ENCODE measurements around the gene PLCB4. TPM values are rescaled to one million over a fixed set of nuclear protein-coding genes. Genes with fewer than 3 reads are reported as not detected.

Gene PLCB4
- total and polyA plus RNA-seq, 2 experiments from 2014 or later = 6.5 to 16.1 TPM

DNA sequence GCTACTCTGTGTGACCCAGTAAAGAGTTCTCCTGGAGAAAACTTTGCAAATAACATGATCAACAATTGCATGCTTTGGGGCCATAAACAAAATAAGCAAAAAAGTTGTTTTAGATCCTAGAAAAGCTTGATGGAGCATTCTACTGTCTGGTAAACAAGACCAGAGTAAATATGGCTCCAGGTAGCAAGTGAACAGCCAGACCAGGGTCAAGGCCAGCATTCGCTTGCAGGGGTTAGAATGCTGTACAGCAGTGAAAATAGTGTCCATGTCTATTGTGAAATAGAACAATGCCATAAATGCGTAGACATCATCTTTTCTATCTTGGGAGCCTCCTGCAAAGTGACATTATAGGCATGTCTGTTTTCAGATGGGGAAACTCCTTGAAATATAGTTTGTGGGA is 216.7 kb downstream of the PLCB4 start:
- Histone ChIP-seq H3K27ac (ENCODE audit: low read depth) (no peak overlapping the region), H4K20me1 (replicated peaks; ENCODE audit: insufficient read depth) (no peaks in the 10 kb centered on the region), H3K36me3 (ENCODE audit: insufficient read depth) (no peaks in the 10 kb centered on the region), H3K4me1 (ENCODE audit: insufficient read depth) (no peaks in the 10 kb centered on the region), H2AFZ (no peak overlapping the region), H3K79me2 (replicated peaks; ENCODE audit: insufficient read depth) (no peaks in the 10 kb centered on the region), H3K27me3 (ENCODE audit: insufficient read depth) (no peaks in the 10 kb centered on the region), H3K4me3 (no peak overlapping the region), H3F3A (replicated peaks; ENCODE audit: low read depth) (no peaks in the 10 kb centered on the region), H3K9me2 (ENCODE audit: insufficient read depth) (no peaks in the 10 kb centered on the region), H3K4me2 (no peak overlapping the region)
- no peaks in the 10 kb centered on the region for H3K36me3 Mint-ChIP-seq (ENCODE audit: low read depth)
- no peaks in the 10 kb centered on the region for H3K4me1 Mint-ChIP-seq
- H3K27me3 Mint-ChIP-seq (ENCODE audit: insufficient read depth, low read depth, poor library complexity) = no peaks in the 10 kb centered on the region
- H3K9me3 Mint-ChIP-seq = no peaks in the 10 kb centered on the region; the same call in 2 of the 3 replicates
- ATAC-seq (no peak), DNase-seq (ENCODE audit: low spot score) (no peak)
- no peak overlapping the region for H3K27ac Mint-ChIP-seq
- no peak overlapping the region for H3K4me3 Mint-ChIP-seq
- TF ChIP-seq ZNF331 (CRISPR knock-in tag; IDR thresholded peaks at IDR 0.05; ENCODE audit: low read depth) = no peak
- TF ChIP-seq EZH2phosphoT487 (IDR thresholded peaks at IDR 0.05; ENCODE audit: unreplicated experiment) = no peak
- TF ChIP-seq, protein P1, sequence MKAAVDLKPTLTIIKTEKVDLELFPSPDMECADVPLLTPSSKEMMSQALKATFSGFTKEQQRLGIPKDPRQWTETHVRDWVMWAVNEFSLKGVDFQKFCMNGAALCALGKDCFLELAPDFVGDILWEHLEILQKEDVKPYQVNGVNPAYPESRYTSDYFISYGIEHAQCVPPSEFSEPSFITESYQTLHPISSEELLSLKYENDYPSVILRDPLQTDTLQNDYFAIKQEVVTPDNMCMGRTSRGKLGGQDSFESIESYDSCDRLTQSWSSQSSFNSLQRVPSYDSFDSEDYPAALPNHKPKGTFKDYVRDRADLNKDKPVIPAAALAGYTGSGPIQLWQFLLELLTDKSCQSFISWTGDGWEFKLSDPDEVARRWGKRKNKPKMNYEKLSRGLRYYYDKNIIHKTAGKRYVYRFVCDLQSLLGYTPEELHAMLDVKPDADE (IDR thresholded peaks at IDR 0.05) = no peak
- TF ChIP-seq EZH2 (IDR thresholded peaks at IDR 0.05; ENCODE audit: low read depth, unreplicated experiment) = no peak
- TF ChIP-seq, protein P2, sequence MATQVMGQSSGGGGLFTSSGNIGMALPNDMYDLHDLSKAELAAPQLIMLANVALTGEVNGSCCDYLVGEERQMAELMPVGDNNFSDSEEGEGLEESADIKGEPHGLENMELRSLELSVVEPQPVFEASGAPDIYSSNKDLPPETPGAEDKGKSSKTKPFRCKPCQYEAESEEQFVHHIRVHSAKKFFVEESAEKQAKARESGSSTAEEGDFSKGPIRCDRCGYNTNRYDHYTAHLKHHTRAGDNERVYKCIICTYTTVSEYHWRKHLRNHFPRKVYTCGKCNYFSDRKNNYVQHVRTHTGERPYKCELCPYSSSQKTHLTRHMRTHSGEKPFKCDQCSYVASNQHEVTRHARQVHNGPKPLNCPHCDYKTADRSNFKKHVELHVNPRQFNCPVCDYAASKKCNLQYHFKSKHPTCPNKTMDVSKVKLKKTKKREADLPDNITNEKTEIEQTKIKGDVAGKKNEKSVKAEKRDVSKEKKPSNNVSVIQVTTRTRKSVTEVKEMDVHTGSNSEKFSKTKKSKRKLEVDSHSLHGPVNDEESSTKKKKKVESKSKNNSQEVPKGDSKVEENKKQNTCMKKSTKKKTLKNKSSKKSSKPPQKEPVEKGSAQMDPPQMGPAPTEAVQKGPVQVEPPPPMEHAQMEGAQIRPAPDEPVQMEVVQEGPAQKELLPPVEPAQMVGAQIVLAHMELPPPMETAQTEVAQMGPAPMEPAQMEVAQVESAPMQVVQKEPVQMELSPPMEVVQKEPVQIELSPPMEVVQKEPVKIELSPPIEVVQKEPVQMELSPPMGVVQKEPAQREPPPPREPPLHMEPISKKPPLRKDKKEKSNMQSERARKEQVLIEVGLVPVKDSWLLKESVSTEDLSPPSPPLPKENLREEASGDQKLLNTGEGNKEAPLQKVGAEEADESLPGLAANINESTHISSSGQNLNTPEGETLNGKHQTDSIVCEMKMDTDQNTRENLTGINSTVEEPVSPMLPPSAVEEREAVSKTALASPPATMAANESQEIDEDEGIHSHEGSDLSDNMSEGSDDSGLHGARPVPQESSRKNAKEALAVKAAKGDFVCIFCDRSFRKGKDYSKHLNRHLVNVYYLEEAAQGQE (IDR thresholded peaks at IDR 0.05; ENCODE audit: unreplicated experiment) = no peak
- no peak for TF ChIP-seq JUNB (IDR thresholded peaks at IDR 0.05; ENCODE audit: unreplicated experiment)
- TF ChIP-seq, protein P3, sequence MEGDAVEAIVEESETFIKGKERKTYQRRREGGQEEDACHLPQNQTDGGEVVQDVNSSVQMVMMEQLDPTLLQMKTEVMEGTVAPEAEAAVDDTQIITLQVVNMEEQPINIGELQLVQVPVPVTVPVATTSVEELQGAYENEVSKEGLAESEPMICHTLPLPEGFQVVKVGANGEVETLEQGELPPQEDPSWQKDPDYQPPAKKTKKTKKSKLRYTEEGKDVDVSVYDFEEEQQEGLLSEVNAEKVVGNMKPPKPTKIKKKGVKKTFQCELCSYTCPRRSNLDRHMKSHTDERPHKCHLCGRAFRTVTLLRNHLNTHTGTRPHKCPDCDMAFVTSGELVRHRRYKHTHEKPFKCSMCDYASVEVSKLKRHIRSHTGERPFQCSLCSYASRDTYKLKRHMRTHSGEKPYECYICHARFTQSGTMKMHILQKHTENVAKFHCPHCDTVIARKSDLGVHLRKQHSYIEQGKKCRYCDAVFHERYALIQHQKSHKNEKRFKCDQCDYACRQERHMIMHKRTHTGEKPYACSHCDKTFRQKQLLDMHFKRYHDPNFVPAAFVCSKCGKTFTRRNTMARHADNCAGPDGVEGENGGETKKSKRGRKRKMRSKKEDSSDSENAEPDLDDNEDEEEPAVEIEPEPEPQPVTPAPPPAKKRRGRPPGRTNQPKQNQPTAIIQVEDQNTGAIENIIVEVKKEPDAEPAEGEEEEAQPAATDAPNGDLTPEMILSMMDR (conservative IDR thresholded peaks at IDR 0.05; ENCODE audit: low read depth in 2 of 2) = no peak
- TF ChIP-seq POLR2AphosphoS5 (IDR thresholded peaks at IDR 0.05; ENCODE audit: low read depth) = no peak
- TF ChIP-seq CREB1 (CRISPR knock-in tag; IDR thresholded peaks at IDR 0.05; ENCODE audit: low read depth) = no peak
- no peak for TF ChIP-seq ZNF114 (CRISPR knock-in tag; IDR thresholded peaks at IDR 0.05)

Data from GM23338 (cell line).